K562 (cell line): Measurements from ENCODE around the gene BMF.
"Not testable (repeated sequence)": the region's sequence is repeated elsewhere in the genome, so short reads cannot be mapped to it uniquely, and the experiment has no call there.

Experiments
- NRF1 ChIP-seq, 2 experiments: fragments of 450-650 bp; IDR thresholded peaks in 1 of 2; conservative IDR thresholded peaks in 1 of 2; 2 replicates each; pipeline ENCODE4 v1.6.1; 2014; ENCODE audit warnings: mild to moderate bottlenecking in 2 of 2
- POLR2A ChIP-seq: fragments of 450-650 bp; conservative IDR thresholded peaks from 2 replicates; pipeline ENCODE4 v1.6.1; 2016
- ZNF239 ChIP-seq: fragments of 250-450 bp; sonication (Bioruptor Pico); IDR thresholded peaks from 2 replicates; pipeline ENCODE4 v1.4.0; 2020; ENCODE audit warnings: mild to moderate bottlenecking
- TF ChIP-seq, protein P1 (sequence below), 3 experiments: fragments of 200-800 bp in 1 of 3; fragments of 250-450 bp in 1 of 3; fragments of 450-650 bp in 1 of 3; sonication (Bioruptor Pico) in 1 of 3; sonication (Bioruptor generic) in 1 of 3; formaldehyde crosslinking in 1 of 3; IDR thresholded peaks; 2 replicates each; pipeline versions ENCODE4 v1.6.1 to v1.8.0; 2016 to 2022; ENCODE audit warnings: mild to moderate bottlenecking in 2 of 3, missing genetic modification characterization in 2 of 3, missing compliant biosample characterization in 1 of 3, moderate library complexity in 1 of 3

DNA sequence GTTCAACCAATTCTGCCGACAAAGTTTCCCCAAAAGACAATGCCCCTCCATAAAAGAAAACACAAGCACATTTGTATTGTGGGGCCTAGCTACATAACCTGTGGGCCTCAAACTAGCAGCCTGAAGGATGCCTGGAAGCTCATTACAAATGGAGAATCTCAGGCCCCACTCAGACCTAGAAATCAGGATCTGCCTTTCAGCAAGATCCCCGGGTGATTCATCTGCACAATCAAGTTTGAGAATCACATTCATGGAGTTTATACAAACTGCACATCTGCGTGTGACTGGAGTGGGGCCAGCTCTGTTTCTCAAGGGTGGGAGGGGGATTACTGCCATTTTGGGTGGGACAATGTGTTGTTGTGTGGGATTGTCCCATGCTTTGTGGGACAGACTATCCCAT lies 15.7 kb upstream of the BMF start:
- TF ChIP-seq, protein P1, sequence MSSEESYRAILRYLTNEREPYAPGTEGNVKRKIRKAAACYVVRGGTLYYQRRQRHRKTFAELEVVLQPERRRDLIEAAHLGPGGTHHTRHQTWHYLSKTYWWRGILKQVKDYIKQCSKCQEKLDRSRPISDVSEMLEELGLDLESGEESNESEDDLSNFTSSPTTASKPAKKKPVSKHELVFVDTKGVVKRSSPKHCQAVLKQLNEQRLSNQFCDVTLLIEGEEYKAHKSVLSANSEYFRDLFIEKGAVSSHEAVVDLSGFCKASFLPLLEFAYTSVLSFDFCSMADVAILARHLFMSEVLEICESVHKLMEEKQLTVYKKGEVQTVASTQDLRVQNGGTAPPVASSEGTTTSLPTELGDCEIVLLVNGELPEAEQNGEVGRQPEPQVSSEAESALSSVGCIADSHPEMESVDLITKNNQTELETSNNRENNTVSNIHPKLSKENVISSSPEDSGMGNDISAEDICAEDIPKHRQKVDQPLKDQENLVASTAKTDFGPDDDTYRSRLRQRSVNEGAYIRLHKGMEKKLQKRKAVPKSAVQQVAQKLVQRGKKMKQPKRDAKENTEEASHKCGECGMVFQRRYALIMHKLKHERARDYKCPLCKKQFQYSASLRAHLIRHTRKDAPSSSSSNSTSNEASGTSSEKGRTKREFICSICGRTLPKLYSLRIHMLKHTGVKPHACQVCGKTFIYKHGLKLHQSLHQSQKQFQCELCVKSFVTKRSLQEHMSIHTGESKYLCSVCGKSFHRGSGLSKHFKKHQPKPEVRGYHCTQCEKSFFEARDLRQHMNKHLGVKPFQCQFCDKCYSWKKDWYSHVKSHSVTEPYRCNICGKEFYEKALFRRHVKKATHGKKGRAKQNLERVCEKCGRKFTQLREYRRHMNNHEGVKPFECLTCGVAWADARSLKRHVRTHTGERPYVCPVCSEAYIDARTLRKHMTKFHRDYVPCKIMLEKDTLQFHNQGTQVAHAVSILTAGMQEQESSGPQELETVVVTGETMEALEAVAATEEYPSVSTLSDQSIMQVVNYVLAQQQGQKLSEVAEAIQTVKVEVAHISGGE (CRISPR knock-in tag; IDR thresholded peaks at IDR 0.05) = not testable (repeated sequence)
- not testable (repeated sequence) for TF ChIP-seq ZNF239 (CRISPR knock-in tag); POLR2A; NRF1 (conservative IDR thresholded peaks at IDR 0.05 in 1 of 2, IDR thresholded peaks at IDR 0.05 in 1 of 2)
